Naive thymus-derived CD4-positive, alpha-beta T cell (primary cell): ENCODE data around the gene NECAB3. TPM values are rescaled to one million over a fixed set of nuclear protein-coding genes. Genes with fewer than 3 reads are reported as not detected.
A peak's percentile ranks its signal among the peaks of the same experiment; 100 is the strongest.

ENCODE experiments used
- ATAC-seq: fragments of 150-1000 bp; cut with Tn5 transposase; 2 replicates; pipeline ENCODE4 v1.10.0; 2021; ENCODE audit warnings: mild to moderate bottlenecking, moderate library complexity
- CTCF ChIA-PET: fragments of 350-600 bp; sonication (Branson Sonifier 250); formaldehyde crosslinking; loops from one replicate; lab custom pipeline; 2021; ENCODE audit warnings: antibody characterized with exemption; lab: Charles Lee
- POLR2A ChIA-PET: fragments of 350-600 bp; sonication (Branson Sonifier 250); formaldehyde crosslinking; loops from one replicate; lab custom pipeline; 2021; ENCODE audit warnings: antibody characterized with exemption, inconsistent platforms; lab: Charles Lee
- DNase-seq, 9 donors: peaks; one replicate each; pipeline versions ENCODE4 v3.0.0 to v3.0.0-alpha.2; 2020 to 2022; ENCODE audit warnings: mixed read lengths in 1 of 9
- H3K27ac ChIP-seq: one replicate; pipeline ENCODE4 v1.7.0; 2013; ENCODE audit warnings: mild to moderate bottlenecking, low read depth, low read length, moderate library complexity
- H3K27me3 ChIP-seq, 2 donors: one replicate each; pipeline ENCODE4 v1.7.0; 2013; ENCODE audit warnings: low read length in 2 of 2, mild to moderate bottlenecking in 2 of 2, moderate library complexity in 2 of 2; ENCODE audit not compliant: control insufficient read depth in 2 of 2, insufficient read depth in 2 of 2
- H3K36me3 ChIP-seq, 3 experiments: 1 replicate in 2 of 3; 2 replicates in 1 of 3; pipeline ENCODE4 v1.7.0; 2013; ENCODE audit warnings: low read length in 3 of 3, mild to moderate bottlenecking in 3 of 3, moderate library complexity in 1 of 3; ENCODE audit not compliant: insufficient read depth in 3 of 3, control insufficient read depth in 2 of 3
- H3K4me1 ChIP-seq, 2 donors: one replicate each; pipeline ENCODE4 v1.7.0; 2013; ENCODE audit warnings: low read length in 2 of 2, mild to moderate bottlenecking in 2 of 2, moderate library complexity in 1 of 2; ENCODE audit not compliant: control insufficient read depth in 2 of 2, insufficient read depth in 2 of 2
- H3K4me3 ChIP-seq: 2 replicates; pipeline ENCODE4 v1.7.0; 2013; ENCODE audit warnings: mild to moderate bottlenecking, low read length
- H3K9me3 ChIP-seq, 3 experiments: 1 replicate in 2 of 3; 2 replicates in 1 of 3; pipeline ENCODE4 v1.7.0; 2013; ENCODE audit warnings: low read length in 3 of 3; ENCODE audit not compliant: control insufficient read depth in 2 of 3
- H3K27ac Mint-ChIP-seq, 9 donors: one replicate each; pipeline ENCODE4 v1.8.0; 2020 to 2022; ENCODE audit warnings: mixed read lengths in 9 of 9, mild to moderate bottlenecking in 8 of 9, moderate library complexity in 5 of 9, inconsistent platforms in 2 of 9
- H3K27me3 Mint-ChIP-seq, 5 donors: one replicate each; pipeline ENCODE4 v1.8.0; 2021 to 2022; ENCODE audit warnings: mixed read lengths in 5 of 5, mild to moderate bottlenecking in 1 of 5
- H3K36me3 Mint-ChIP-seq, 5 donors: one replicate each; pipeline ENCODE4 v1.8.0; 2020 to 2022; ENCODE audit warnings: mixed read lengths in 5 of 5, mild to moderate bottlenecking in 3 of 5, inconsistent platforms in 1 of 5
- H3K4me1 Mint-ChIP-seq, 7 donors: one replicate each; pipeline ENCODE4 v1.8.0; 2020 to 2022; ENCODE audit warnings: mixed read lengths in 7 of 7, mild to moderate bottlenecking in 3 of 7, inconsistent platforms in 1 of 7
- H3K4me3 Mint-ChIP-seq, 10 donors: one replicate each; pipeline ENCODE4 v1.8.0; 2020 to 2022; ENCODE audit warnings: mild to moderate bottlenecking in 10 of 10, mixed read lengths in 10 of 10, moderate library complexity in 6 of 10, inconsistent platforms in 2 of 10
- H3K9me3 Mint-ChIP-seq, 11 donors: one replicate each; pipeline ENCODE4 v1.8.0; 2020 to 2022; ENCODE audit warnings: mixed read lengths in 11 of 11, mild to moderate bottlenecking in 4 of 11, inconsistent platforms in 1 of 11, moderate library complexity in 1 of 11
- intact Hi-C, 2 donors: fragments of 100-400 bp; cut with micrococcal nuclease; formaldehyde crosslinking; loops; one replicate each; pipeline ENCODE4 v1.15.1; 2023
- polyA plus RNA-seq, 2 donors: library from polyadenylated mRNA; unstranded; fragments of 300-500 nt; fragmentation: Illumina TruSeq; gene quantifications; one replicate each; pipeline ENCODE4 v1.2.3, GENCODE V29; 2021
- total RNA-seq, 6 experiments: library from RNA in 5 of 6; stranded (reverse) in 5 of 6; gene quantifications; 1 replicate in 5 of 6; 2 replicates in 1 of 6; pipeline ENCODE4 v1.2.3 and lab custom pipeline; 2021 to 2026

NECAB3 gene
- total and polyA plus RNA-seq, 7 experiments from 2014 or later: 2.3 to 46.8 (median 13.6) TPM

GRCh38 chr20:33689493-33689892, 15.3 kb upstream of the NECAB3 start:
- Mint-ChIP-seq H3K27ac (peak overlapping the region in 7 of 9 donors; percentile 4 to 95 (median 69)), H3K4me1 (peaks cover 11 to 55% (median 37%) of the 10 kb centered on the region in 7 donors), H3K36me3 (peaks cover 0 to 4% (median 0%) of the 10 kb centered on the region in 5 donors), H3K4me3 (peak overlapping the region in 6 of 10 donors; percentile 23 to 73 (median 64)), H3K27me3 (no peaks in the 10 kb centered on the region), H3K9me3 (no peaks in the 10 kb centered on the region)
- ChIA-PET CTCF (no interaction called here), POLR2A (interaction anchor here (0.8 to 2.9 kb wide), 8 partner anchors 9 to 199 kb away, joined by 3 to 19 read pairs (median 8); partner anchors contain the start of genes ACTL10, C20orf144, CBFA2T2 and PXMP4)
- Histone ChIP-seq H3K4me1 (peaks cover 3 to 27% of the 10 kb centered on the region in 2 donors), H3K27ac (no peak overlapping the region), H3K4me3 (no peak overlapping the region), H3K27me3 (no peaks in the 10 kb centered on the region), H3K36me3 (no peaks in the 10 kb centered on the region), H3K9me3 (no peaks in the 10 kb centered on the region)
- DNase-seq (no peak), ATAC-seq (no peak)
- intact Hi-C loops: no loop called here

DNA sequence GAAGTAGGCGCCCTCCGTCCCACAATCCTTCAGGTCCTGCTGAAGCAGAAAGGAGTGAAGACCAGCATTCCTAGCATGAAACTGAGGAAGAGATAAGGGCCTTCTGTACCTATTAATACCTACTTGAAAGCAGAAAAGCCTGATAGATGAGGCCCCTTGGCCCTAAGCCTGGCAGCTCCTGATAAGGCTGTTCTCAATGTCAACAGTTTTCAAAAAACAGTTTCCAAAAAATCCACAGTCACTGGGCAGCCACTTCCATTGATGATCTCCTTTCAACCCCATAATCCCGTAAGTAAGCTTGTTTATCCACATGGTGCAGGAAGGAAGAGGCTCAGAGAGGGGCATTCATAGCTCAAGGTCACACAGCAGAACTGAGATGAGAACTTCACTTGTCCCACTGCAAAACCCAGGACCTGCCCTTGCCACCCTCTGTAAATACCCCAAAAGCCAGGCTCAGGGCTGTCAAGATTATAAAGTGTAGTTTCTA, 14.8 kb upstream of the NECAB3 start:
- H3K4me3 Mint-ChIP-seq: peak overlapping the region in 4 of 10 donors; percentile 35 to 70 (median 39)

GRCh38 chr20:33687993-33688937, 14.0 kb upstream of the NECAB3 start:
- no peak for ATAC-seq
- Histone ChIP-seq H3K27ac (no peak overlapping the region), H3K36me3 (no peaks in the 10 kb centered on the region), H3K4me3 (no peak overlapping the region), H3K4me1 (peaks cover 3 to 27% of the 10 kb centered on the region in 2 donors), H3K9me3 (no peaks in the 10 kb centered on the region), H3K27me3 (no peaks in the 10 kb centered on the region)
- Mint-ChIP-seq H3K27ac (peak overlapping the region in 8 of 9 donors; percentile 54 to 95 (median 80)), H3K4me1 (peaks cover 11 to 57% (median 37%) of the 10 kb centered on the region in 7 donors), H3K4me3 (peak overlapping the region in 2 of 10 donors; percentile 52 to 70), H3K9me3 (no peaks in the 10 kb centered on the region), H3K27me3 (no peaks in the 10 kb centered on the region), H3K36me3 (peaks cover 0 to 4% (median 0%) of the 10 kb centered on the region in 5 donors)
- DNase-seq: no peak
- ChIA-PET POLR2A (interaction anchor here (0.7 to 2.9 kb wide), 6 partner anchors 9 to 198 kb away, joined by 3 to 14 read pairs (median 4); partner anchors contain the start of genes ACTL10, CBFA2T2 and PXMP4), CTCF (interaction anchor here (0.7 kb wide), 1 partner anchor 885 kb away, joined by 3 read pairs; no protein-coding TSS in a partner anchor)
- intact Hi-C loops: no loop called here

More for the DNA sequence above, 14.8 kb upstream of the NECAB3 start:
- Mint-ChIP-seq H3K4me1 (peaks cover 11 to 55% (median 37%) of the 10 kb centered on the region in 7 donors), H3K27ac (peak overlapping the region in 6 of 9 donors; percentile 56 to 95 (median 80)), H3K9me3 (no peaks in the 10 kb centered on the region), H3K36me3 (peaks cover 0 to 4% (median 0%) of the 10 kb centered on the region in 5 donors), H3K27me3 (no peaks in the 10 kb centered on the region)
- no peak for ATAC-seq
- POLR2A ChIA-PET: interaction anchor here (0.8 to 2.9 kb wide), 6 partner anchors 9 to 199 kb away, joined by 3 to 19 read pairs (median 7); partner anchors contain the start of genes ACTL10, C20orf144, CBFA2T2 and PXMP4
- Histone ChIP-seq H3K27me3 (no peaks in the 10 kb centered on the region), H3K9me3 (no peaks in the 10 kb centered on the region), H3K27ac (no peak overlapping the region), H3K4me1 (peaks cover 3 to 27% of the 10 kb centered on the region in 2 donors), H3K36me3 (no peaks in the 10 kb centered on the region), H3K4me3 (no peak overlapping the region)
- CTCF ChIA-PET: no interaction called here
- intact Hi-C loops: no loop called here
- no peak for DNase-seq

DNA sequence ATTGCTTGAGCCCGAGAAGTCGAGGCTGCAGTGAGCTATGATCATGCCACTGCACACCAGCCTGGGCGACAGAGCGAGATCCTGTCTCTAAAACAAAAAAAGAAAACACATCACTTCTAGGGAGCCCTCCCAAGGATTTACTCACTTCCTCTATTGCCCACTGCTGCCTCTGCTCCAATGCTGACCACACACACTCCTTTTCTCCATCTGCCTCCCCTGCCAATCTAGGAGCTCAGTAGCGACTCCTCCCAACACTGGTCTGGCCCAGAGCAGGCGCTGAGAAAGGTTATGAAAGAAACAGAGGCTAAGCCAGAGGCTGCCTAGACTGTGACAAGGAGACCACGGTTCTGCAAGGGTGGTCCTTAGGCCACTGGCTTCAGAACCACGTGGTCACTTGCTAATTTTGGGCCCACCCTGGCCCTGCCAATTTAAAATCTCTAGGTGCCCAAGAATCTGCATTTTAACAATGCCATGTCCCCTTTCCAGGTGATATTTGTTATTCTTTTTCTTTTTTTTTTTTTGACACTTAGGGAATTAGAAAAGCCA, 13.2 kb upstream of the NECAB3 start:
- Mint-ChIP-seq H3K36me3 (peaks cover 0 to 4% (median 0%) of the 10 kb centered on the region in 5 donors), H3K4me1 (peaks cover 11 to 64% (median 37%) of the 10 kb centered on the region in 7 donors), H3K9me3 (no peaks in the 10 kb centered on the region), H3K27me3 (no peaks in the 10 kb centered on the region), H3K4me3 (peak overlapping the region in 5 of 10 donors; percentile 74 to 90 (median 85)), H3K27ac (peak overlapping the region in 6 of 9 donors; percentile 6 to 95 (median 84))
- ChIA-PET CTCF (interaction anchor here (0.6 to 1.1 kb wide), 3 partner anchors 23 to 885 kb away, joined by 3 read pairs; no protein-coding TSS in a partner anchor), POLR2A (interaction anchor here (0.7 to 2.9 kb wide), 8 partner anchors 8 to 249 kb away, joined by 3 to 14 read pairs (median 4); partner anchors contain the start of genes ACTL10, CBFA2T2 and PXMP4)
- Histone ChIP-seq H3K4me1 (peaks cover 3 to 27% of the 10 kb centered on the region in 2 donors), H3K27ac (no peak overlapping the region), H3K36me3 (no peaks in the 10 kb centered on the region), H3K9me3 (no peaks in the 10 kb centered on the region), H3K4me3 (no peak overlapping the region), H3K27me3 (no peaks in the 10 kb centered on the region)
- ATAC-seq (no peak), DNase-seq (no peak)
- intact Hi-C loops: no loop called here

- no peaks in the 10 kb centered on the region for H3K36me3 ChIP-seq
- H3K27ac Mint-ChIP-seq: peak overlapping the region; percentile 6 to 95 (median 84)
- H3K27me3 Mint-ChIP-seq: no peaks in the 10 kb centered on the region
- H3K27me3 ChIP-seq: no peaks in the 10 kb centered on the region
- peak overlapping the region; percentile 51 for H3K4me3 ChIP-seq
- H3K4me3 Mint-ChIP-seq: peak overlapping the region; percentile 58 to 90 (median 83)
- ATAC-seq: no peak
- CTCF ChIA-PET: interaction anchor here (0.6 to 1.1 kb wide), 2 partner anchors 23 to 66 kb away, joined by 3 read pairs; no protein-coding TSS in a partner anchor
- DNase-seq: peak in 1 of 9 donors; percentile 7
- peak overlapping the region; percentile 59 for H3K27ac ChIP-seq
- peaks cover 0 to 5% (median 0%) of the 10 kb centered on the region in 5 donors for H3K36me3 Mint-ChIP-seq
- POLR2A ChIA-PET: interaction anchor here (0.7 to 1.4 kb wide), 5 partner anchors 20 to 248 kb away, joined by 3 to 6 read pairs (median 3); partner anchors contain the start of genes ACTL10 and PXMP4
- H3K9me3 ChIP-seq: no peaks in the 10 kb centered on the region
- intact Hi-C loops: loop anchor here (1.0 kb wide), 7 partner anchors 13 to 425 kb away; partner anchors contain the start of genes EIF2S2 (in 2 of the 2), PXMP4 (in 2 of the 2), ACTL10 (in 1 of the 2) and CHMP4B (in 1 of the 2)
- peaks cover 11 to 68% (median 38%) of the 10 kb centered on the region in 7 donors for H3K4me1 Mint-ChIP-seq
- no peaks in the 10 kb centered on the region for H3K9me3 Mint-ChIP-seq
- peaks cover 3 to 27% of the 10 kb centered on the region in 2 donors for H3K4me1 ChIP-seq
Measured at GRCh38 chr20:33686984-33687366, 12.7 kb upstream of the NECAB3 start.
